Ishikawa (cell line): ENCODE data around the gene GAK.

Experiments
- MAX ChIP-seq: IDR thresholded peaks from 2 replicates; pipeline ENCODE4 v1.6.1; 2012
- NFIC ChIP-seq: IDR thresholded peaks from 2 replicates; pipeline ENCODE4 v1.6.1; 2012
- RAD21 ChIP-seq: IDR thresholded peaks from 2 replicates; pipeline ENCODE4 v1.6.1; 2012; ENCODE audit warnings: low read depth
- TEAD4 ChIP-seq: IDR thresholded peaks from 2 replicates; pipeline ENCODE4 v1.6.1; 2012
- YY1 ChIP-seq: IDR thresholded peaks from 2 replicates; pipeline ENCODE4 v1.6.1; 2012; ENCODE audit warnings: low read depth
- TF ChIP-seq, protein P1 (sequence below): IDR thresholded peaks from 2 replicates; pipeline ENCODE4 v1.6.1; 2012; ENCODE audit warnings: low read depth, mild to moderate bottlenecking
- TF ChIP-seq, protein P2 (sequence below): IDR thresholded peaks from 2 replicates; pipeline ENCODE4 v1.6.1; 2012

DNA sequence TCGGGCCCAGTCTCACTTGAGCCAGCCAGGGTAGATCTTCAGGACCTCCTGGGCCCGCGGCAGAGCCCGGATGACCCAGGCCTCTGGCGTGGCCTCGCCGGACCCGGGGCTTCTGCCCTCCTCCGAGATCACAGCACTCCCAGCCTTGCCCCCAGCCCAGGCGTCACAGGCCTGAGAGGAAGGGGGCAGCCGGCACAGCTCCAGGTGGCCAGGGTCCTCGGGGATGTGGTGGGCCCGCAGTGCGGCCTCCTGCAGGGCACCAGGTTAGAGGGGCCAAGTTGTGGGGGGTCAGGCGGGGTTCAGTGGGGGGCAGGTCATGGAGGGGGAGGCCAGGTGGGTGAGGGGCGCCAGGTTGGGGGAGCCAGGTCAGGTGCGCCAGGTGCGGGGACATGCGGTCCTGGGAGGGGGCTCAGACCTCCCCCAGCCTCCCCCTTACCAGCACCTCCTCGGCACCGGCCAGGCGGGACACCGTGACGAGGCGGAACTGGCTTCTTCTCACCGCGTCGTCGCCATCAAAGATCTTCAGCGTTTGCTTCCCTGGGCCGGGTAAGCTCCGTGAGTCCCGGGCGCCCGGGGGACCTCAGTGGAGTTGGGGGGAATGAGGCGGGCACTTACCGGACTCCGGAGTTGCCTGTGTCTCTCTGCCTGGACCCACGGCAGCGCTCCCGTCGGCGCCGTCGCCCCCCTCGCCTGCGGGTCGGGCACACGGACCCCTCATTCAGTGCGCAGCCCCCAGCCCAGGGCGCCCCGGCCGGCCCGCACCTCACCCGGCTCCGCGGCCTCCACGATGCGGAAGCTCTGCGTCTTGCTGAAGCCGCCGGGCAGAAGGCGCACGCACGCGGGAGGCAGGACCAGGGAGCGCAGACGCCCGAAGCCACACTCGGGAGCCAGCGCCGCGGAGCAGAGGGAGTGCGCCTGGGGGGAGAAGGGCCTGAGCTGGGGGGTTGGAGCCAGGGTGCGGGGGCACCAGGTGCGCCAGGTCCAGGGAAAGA is 35.3 kb upstream of the GAK start:
- TF ChIP-seq, protein P1, sequence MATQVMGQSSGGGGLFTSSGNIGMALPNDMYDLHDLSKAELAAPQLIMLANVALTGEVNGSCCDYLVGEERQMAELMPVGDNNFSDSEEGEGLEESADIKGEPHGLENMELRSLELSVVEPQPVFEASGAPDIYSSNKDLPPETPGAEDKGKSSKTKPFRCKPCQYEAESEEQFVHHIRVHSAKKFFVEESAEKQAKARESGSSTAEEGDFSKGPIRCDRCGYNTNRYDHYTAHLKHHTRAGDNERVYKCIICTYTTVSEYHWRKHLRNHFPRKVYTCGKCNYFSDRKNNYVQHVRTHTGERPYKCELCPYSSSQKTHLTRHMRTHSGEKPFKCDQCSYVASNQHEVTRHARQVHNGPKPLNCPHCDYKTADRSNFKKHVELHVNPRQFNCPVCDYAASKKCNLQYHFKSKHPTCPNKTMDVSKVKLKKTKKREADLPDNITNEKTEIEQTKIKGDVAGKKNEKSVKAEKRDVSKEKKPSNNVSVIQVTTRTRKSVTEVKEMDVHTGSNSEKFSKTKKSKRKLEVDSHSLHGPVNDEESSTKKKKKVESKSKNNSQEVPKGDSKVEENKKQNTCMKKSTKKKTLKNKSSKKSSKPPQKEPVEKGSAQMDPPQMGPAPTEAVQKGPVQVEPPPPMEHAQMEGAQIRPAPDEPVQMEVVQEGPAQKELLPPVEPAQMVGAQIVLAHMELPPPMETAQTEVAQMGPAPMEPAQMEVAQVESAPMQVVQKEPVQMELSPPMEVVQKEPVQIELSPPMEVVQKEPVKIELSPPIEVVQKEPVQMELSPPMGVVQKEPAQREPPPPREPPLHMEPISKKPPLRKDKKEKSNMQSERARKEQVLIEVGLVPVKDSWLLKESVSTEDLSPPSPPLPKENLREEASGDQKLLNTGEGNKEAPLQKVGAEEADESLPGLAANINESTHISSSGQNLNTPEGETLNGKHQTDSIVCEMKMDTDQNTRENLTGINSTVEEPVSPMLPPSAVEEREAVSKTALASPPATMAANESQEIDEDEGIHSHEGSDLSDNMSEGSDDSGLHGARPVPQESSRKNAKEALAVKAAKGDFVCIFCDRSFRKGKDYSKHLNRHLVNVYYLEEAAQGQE = no peak
- TF ChIP-seq, protein P2, sequence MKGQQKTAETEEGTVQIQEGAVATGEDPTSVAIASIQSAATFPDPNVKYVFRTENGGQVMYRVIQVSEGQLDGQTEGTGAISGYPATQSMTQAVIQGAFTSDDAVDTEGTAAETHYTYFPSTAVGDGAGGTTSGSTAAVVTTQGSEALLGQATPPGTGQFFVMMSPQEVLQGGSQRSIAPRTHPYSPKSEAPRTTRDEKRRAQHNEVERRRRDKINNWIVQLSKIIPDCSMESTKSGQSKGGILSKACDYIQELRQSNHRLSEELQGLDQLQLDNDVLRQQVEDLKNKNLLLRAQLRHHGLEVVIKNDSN = no peak
- TF ChIP-seq NFIC (no peak), YY1 (no peak), MAX (no peak), TEAD4 (no peak), RAD21 (no peak)
